Left hindlimb (tissue), 1 donor: ENCODE results near the gene PICK1.

ENCODE experiments used
- DNase-seq: peaks from one replicate; pipeline ENCODE4 v3.0.0-alpha.2; 2018

Gene PICK1

GRCh38 chr22:38120359-38121110, 63.3 kb downstream of the PICK1 start:
- no peak for DNase-seq

- no peak for DNase-seq
Measured at GRCh38 chr22:38122616-38123015, 65.4 kb downstream of the PICK1 start.

GRCh38 chr22:38124236-38124974, 67.2 kb downstream of the PICK1 start:
- no peak for DNase-seq

- no peak for DNase-seq
Measured at GRCh38 chr22:38125038-38125610, 67.9 kb downstream of the PICK1 start.
